OCI-LY1 (cell line): ENCODE results near the gene CELF2.

Experiments used
- H2AFZ ChIP-seq: fragments of 200-600 bp; sonication (generic), shearing (Covaris generic); 2 replicates; pipeline ENCODE4 v1.6.0; 2014; ENCODE audit warnings: antibody characterized with exemption, mild to moderate bottlenecking, low read length
- H3F3A ChIP-seq: fragments of 200-600 bp; sonication (generic), shearing (Covaris generic); 2 replicates; pipeline ENCODE4 v1.6.0; 2014; ENCODE audit warnings: mild to moderate bottlenecking, antibody characterized with exemption, low read length, moderate library complexity; ENCODE audit not compliant: insufficient read depth
- H3K27ac ChIP-seq: fragments of 200-600 bp; sonication (generic); 2 replicates; pipeline ENCODE4 v1.5.1; 2014; ENCODE audit warnings: low read length, mixed run types, mild to moderate bottlenecking, low read depth; ENCODE audit not compliant: poor library complexity, severe bottlenecking
- H3K27me3 ChIP-seq: fragments of 200-600 bp; sonication (generic); 2 replicates; pipeline ENCODE4 v1.6.0; 2014; ENCODE audit warnings: antibody characterized with exemption, mild to moderate bottlenecking, low read length, moderate library complexity; ENCODE audit not compliant: insufficient read depth
- H3K36me3 ChIP-seq: fragments of 200-600 bp; sonication (generic); 2 replicates; pipeline ENCODE4 v1.6.1; 2014; ENCODE audit warnings: mild to moderate bottlenecking, antibody characterized with exemption, low read length, moderate library complexity, mixed read lengths; ENCODE audit not compliant: insufficient read depth
- H3K4me1 ChIP-seq: fragments of 200-600 bp; sonication (generic); 2 replicates; pipeline ENCODE4 v1.5.1; 2014; ENCODE audit warnings: mild to moderate bottlenecking, low read length, moderate library complexity; ENCODE audit not compliant: insufficient read depth, severe bottlenecking
- H3K4me2 ChIP-seq: fragments of 200-600 bp; sonication (generic), shearing (Covaris generic); 2 replicates; pipeline ENCODE4 v1.6.1; 2014; ENCODE audit warnings: low read length
- H3K4me3 ChIP-seq: fragments of 200-600 bp; sonication (generic); 2 replicates; pipeline ENCODE4 v1.5.1; 2014; ENCODE audit warnings: low read length, low read depth, mild to moderate bottlenecking, mixed read lengths; ENCODE audit not compliant: poor library complexity, severe bottlenecking
- H3K79me2 ChIP-seq: fragments of 200-600 bp; shearing (Covaris generic); 2 replicates; pipeline ENCODE4 v1.6.1; 2016; ENCODE audit warnings: mixed run types, low read length, mixed read lengths; ENCODE audit not compliant: insufficient read depth
- H3K9ac ChIP-seq: fragments of 200-600 bp; sonication (generic), shearing (Covaris generic); 2 replicates; pipeline ENCODE4 v1.6.1; 2014; ENCODE audit warnings: mild to moderate bottlenecking, low read length, mixed read lengths
- H3K9me2 ChIP-seq: fragments of 200-600 bp; sonication (generic), shearing (Covaris generic); 2 replicates; pipeline ENCODE4 v1.6.1; 2014; ENCODE audit warnings: low read depth, mild to moderate bottlenecking, low read length, mixed read lengths
- H3K9me3 ChIP-seq: fragments of 200-600 bp; shearing (Covaris generic); 2 replicates; pipeline ENCODE4 v1.6.1; 2014; ENCODE audit warnings: low read length, mixed read lengths
- H4K20me1 ChIP-seq: fragments of 200-600 bp; sonication (generic), shearing (Covaris generic); 2 replicates; pipeline ENCODE4 v1.6.0; 2016; ENCODE audit warnings: mild to moderate bottlenecking, low read length; ENCODE audit not compliant: insufficient read depth
- EZH2 ChIP-seq: fragments of 200-600 bp; sonication (generic), shearing (Covaris generic); IDR thresholded peaks from 2 replicates; pipeline ENCODE4 v1.8.0; 2017; ENCODE audit warnings: borderline replicate concordance, mixed run types, mild to moderate bottlenecking, antibody characterized with exemption, low read length, moderate library complexity, mixed read lengths
- TF ChIP-seq, protein P1 (sequence below): fragments of 200-600 bp; sonication (generic), shearing (Covaris generic); IDR thresholded peaks from 2 replicates; pipeline ENCODE4 v1.5.1; 2017; ENCODE audit warnings: mild to moderate bottlenecking, antibody characterized with exemption, low read length, moderate library complexity, mixed read lengths

The CELF2 gene

DNA sequence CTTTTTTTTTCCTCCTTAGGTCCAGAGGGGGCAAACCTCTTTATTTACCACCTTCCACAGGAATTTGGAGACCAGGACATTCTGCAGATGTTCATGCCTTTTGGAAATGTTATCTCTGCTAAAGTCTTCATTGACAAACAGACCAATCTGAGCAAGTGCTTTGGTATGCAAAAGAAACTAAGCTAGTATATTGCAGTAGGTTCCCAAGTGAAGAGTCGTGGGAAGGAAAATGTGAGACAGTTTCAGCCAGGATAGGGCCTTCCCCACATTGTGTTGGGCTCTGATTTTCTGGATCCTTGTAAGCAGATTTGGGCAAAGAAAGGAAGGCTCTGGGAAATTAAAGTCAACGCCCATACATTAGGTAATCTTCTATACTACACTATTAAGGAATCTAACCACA, 308.1 kb downstream of the CELF2 start:
- TF ChIP-seq, protein P1, sequence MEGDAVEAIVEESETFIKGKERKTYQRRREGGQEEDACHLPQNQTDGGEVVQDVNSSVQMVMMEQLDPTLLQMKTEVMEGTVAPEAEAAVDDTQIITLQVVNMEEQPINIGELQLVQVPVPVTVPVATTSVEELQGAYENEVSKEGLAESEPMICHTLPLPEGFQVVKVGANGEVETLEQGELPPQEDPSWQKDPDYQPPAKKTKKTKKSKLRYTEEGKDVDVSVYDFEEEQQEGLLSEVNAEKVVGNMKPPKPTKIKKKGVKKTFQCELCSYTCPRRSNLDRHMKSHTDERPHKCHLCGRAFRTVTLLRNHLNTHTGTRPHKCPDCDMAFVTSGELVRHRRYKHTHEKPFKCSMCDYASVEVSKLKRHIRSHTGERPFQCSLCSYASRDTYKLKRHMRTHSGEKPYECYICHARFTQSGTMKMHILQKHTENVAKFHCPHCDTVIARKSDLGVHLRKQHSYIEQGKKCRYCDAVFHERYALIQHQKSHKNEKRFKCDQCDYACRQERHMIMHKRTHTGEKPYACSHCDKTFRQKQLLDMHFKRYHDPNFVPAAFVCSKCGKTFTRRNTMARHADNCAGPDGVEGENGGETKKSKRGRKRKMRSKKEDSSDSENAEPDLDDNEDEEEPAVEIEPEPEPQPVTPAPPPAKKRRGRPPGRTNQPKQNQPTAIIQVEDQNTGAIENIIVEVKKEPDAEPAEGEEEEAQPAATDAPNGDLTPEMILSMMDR = no peak
- no peak for TF ChIP-seq EZH2
- Histone ChIP-seq H3K9ac (no peak overlapping the region), H3K9me3 (no peaks in the 10 kb centered on the region), H3K79me2 (no peaks in the 10 kb centered on the region), H3K4me2 (no peak overlapping the region), H4K20me1 (no peaks in the 10 kb centered on the region), H3K9me2 (no peaks in the 10 kb centered on the region), H3K27me3 (no peaks in the 10 kb centered on the region), H2AFZ (no peak overlapping the region), H3K4me3 (no peak overlapping the region), H3K36me3 (no peaks in the 10 kb centered on the region), H3K4me1 (no peaks in the 10 kb centered on the region), H3K27ac (no peak overlapping the region), H3F3A (no peaks in the 10 kb centered on the region)

GRCh38 chr10:11326241-11326640, 308.6 kb downstream of the CELF2 start:
- Histone ChIP-seq H3K9me2 (no peaks in the 10 kb centered on the region), H3F3A (no peaks in the 10 kb centered on the region), H3K36me3 (no peaks in the 10 kb centered on the region), H2AFZ (no peak overlapping the region), H3K27me3 (no peaks in the 10 kb centered on the region), H3K79me2 (no peaks in the 10 kb centered on the region), H3K4me1 (no peaks in the 10 kb centered on the region), H3K9ac (no peak overlapping the region), H3K4me2 (no peak overlapping the region), H3K4me3 (no peak overlapping the region), H3K27ac (no peak overlapping the region), H3K9me3 (no peaks in the 10 kb centered on the region), H4K20me1 (no peaks in the 10 kb centered on the region)
- TF ChIP-seq EZH2 = no peak
- TF ChIP-seq, protein P1 = no peak

DNA sequence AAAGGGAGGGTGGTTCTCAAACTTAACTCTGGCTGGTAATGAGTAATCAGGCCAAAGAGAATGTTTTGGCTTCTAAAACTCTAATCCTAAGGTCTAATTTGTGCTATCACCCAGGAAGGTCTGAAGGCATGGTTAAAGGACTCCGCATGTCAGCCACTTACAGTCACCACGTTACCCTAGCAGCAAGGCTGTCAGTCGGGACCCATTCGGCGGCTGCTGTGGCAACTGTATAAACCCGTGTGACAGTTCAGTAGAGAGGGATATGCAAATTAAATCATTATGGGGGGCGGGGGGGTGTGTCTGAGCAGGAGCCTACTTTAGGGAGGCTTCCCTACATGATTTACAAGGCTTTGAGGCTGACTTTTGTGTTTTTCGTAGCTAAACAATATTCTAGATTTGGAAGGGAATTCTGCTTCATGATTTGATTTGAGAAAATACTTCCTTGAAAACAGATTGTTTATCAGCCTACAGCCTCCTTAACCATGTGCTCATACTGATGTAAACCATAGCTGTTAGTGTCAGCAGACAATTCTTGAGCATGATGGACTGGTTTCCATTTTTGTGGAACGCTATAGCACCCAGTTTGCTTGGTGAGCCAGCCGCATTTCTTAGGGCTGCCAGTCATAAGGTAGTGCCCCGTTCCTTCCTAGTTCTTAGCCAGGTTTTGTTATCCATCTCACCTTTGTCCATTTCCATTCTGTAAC, 309.4 kb downstream of the CELF2 start:
- H3K4me1 ChIP-seq = no peaks in the 10 kb centered on the region
- no peak overlapping the region for H3K27ac ChIP-seq
- no peaks in the 10 kb centered on the region for H4K20me1 ChIP-seq
- TF ChIP-seq EZH2 = no peak
- TF ChIP-seq, protein P1 = no peak
- H3F3A ChIP-seq = no peaks in the 10 kb centered on the region
- H3K79me2 ChIP-seq = no peaks in the 10 kb centered on the region
- no peaks in the 10 kb centered on the region for H3K9me3 ChIP-seq
- H2AFZ ChIP-seq = no peak overlapping the region
- no peaks in the 10 kb centered on the region for H3K27me3 ChIP-seq
- no peak overlapping the region for H3K9ac ChIP-seq
- H3K36me3 ChIP-seq = no peaks in the 10 kb centered on the region
- H3K4me2 ChIP-seq = no peak overlapping the region
- H3K4me3 ChIP-seq = no peak overlapping the region
- H3K9me2 ChIP-seq = no peaks in the 10 kb centered on the region
